Measurements from ENCODE around the gene HAS3.

Gene HAS3
- long read RNA-seq, partial matches to known transcripts = 0 of 4 reads
- long read RNA-seq, other reads (novel, unspliced or antisense) = 1 of 4 reads

- Histone ChIP-seq H3K27me3 (ENCODE audit: insufficient read depth, poor library complexity, severe bottlenecking) (peaks cover 6% of the 10 kb centered on the region), H3K27ac (replicated peaks) (no peak within 1 kb of the TSS), H3K4me3 (replicated peaks; ENCODE audit: insufficient read depth, low read length) (peak within 1 kb of the TSS; percentile 62)
- peak; percentile 44 to 80 for DNase-seq (ENCODE audit: low read depth in 1 of 2, low spot score in 1 of 2)
- no peak for TF ChIP-seq CTCF (IDR thresholded peaks at IDR 0.05; ENCODE audit: insufficient read depth, low read length)
- no peak for TF ChIP-seq REST (IDR thresholded peaks at IDR 0.05; ENCODE audit: insufficient replicate concordance, low read depth)
- TF ChIP-seq SPI1 (IDR thresholded peaks at IDR 0.05; ENCODE audit: borderline replicate concordance, low read depth) = no peak
- TF ChIP-seq GABPA (IDR thresholded peaks at IDR 0.05; ENCODE audit: low read depth) = no peak
- no peak for TF ChIP-seq POLR2AphosphoS5 (IDR thresholded peaks at IDR 0.05; ENCODE audit: low read depth)
Measured at GRCh38 chr16:69105501-69106361, at the start of gene HAS3. Gene HAS3, plus strand, starts transcription at chr16:69105653. Its CDS starts 3,743 bp downstream, at chr16:69109396.

GRCh38 chr16:69055980-69056379, 49.5 kb upstream of the HAS3 start:
- no peak for DNase-seq (ENCODE audit: low read depth in 1 of 2, low spot score in 1 of 2)
- TF ChIP-seq GABPA (IDR thresholded peaks at IDR 0.05; ENCODE audit: low read depth) (no peak), CTCF (IDR thresholded peaks at IDR 0.05; ENCODE audit: insufficient read depth, low read length) (no peak), POLR2AphosphoS5 (IDR thresholded peaks at IDR 0.05; ENCODE audit: low read depth) (no peak), REST (IDR thresholded peaks at IDR 0.05; ENCODE audit: insufficient replicate concordance, low read depth) (no peak), SPI1 (IDR thresholded peaks at IDR 0.05; ENCODE audit: borderline replicate concordance, low read depth) (no peak)
- Histone ChIP-seq H3K27ac (replicated peaks) (peak overlapping the region; percentile 24; the same call in 1 of the 2 replicates), H3K4me3 (replicated peaks; ENCODE audit: insufficient read depth, low read length) (no peak overlapping the region), H3K27me3 (ENCODE audit: insufficient read depth, poor library complexity, severe bottlenecking) (no peaks in the 10 kb centered on the region)

GRCh38 chr16:69056421-69056820, 49.0 kb upstream of the HAS3 start:
- Histone ChIP-seq H3K27ac (replicated peaks) (peak overlapping the region; percentile 24; the same call in 1 of the 2 replicates), H3K4me3 (replicated peaks; ENCODE audit: insufficient read depth, low read length) (no peak overlapping the region), H3K27me3 (ENCODE audit: insufficient read depth, poor library complexity, severe bottlenecking) (no peaks in the 10 kb centered on the region)
- TF ChIP-seq POLR2AphosphoS5 (IDR thresholded peaks at IDR 0.05; ENCODE audit: low read depth) = no peak
- no peak for TF ChIP-seq GABPA (IDR thresholded peaks at IDR 0.05; ENCODE audit: low read depth)
- TF ChIP-seq REST (IDR thresholded peaks at IDR 0.05; ENCODE audit: insufficient replicate concordance, low read depth) = no peak
- DNase-seq (ENCODE audit: low read depth in 1 of 2, low spot score in 1 of 2) = no peak
